HG03159 (cell line): ENCODE data around the gene ELF1.
"Not testable (repeated sequence)": the region's sequence is repeated elsewhere in the genome, so short reads cannot be mapped to it uniquely, and the experiment has no call there.

Source experiments
- ATAC-seq: cut with Tn5 transposase; IDR thresholded peaks from one replicate; pipeline ENCODE4 v1.9.1; 2021; ENCODE audit warnings: mild to moderate bottlenecking, moderate library complexity; ENCODE audit not compliant: unreplicated experiment

ELF1 gene

GRCh38 chr13:41042419-41042818, 23.3 kb upstream of the ELF1 start:
- not testable (repeated sequence) for ATAC-seq

GRCh38 chr13:41040584-41041334, 21.6 kb upstream of the ELF1 start:
- no peak for ATAC-seq

GRCh38 chr13:41039746-41040145, 20.6 kb upstream of the ELF1 start:
- ATAC-seq = no peak

GRCh38 chr13:41036557-41036956, 17.4 kb upstream of the ELF1 start:
- not testable (repeated sequence) for ATAC-seq

- ATAC-seq = no peak
Observed at GRCh38 chr13:41034881-41035280, 15.8 kb upstream of the ELF1 start.

- ATAC-seq = no peak
Observed at GRCh38 chr13:41034382-41034781, 15.3 kb upstream of the ELF1 start.

GRCh38 chr13:41032691-41033376, 13.7 kb upstream of the ELF1 start:
- no peak for ATAC-seq

- ATAC-seq = no peak
Observed at GRCh38 chr13:41029629-41030028, 10.5 kb upstream of the ELF1 start.

GRCh38 chr13:41028051-41028450, 8.9 kb upstream of the ELF1 start:
- no peak for ATAC-seq

- ATAC-seq = no peak
Observed at GRCh38 chr13:41026788-41027187, 7.7 kb upstream of the ELF1 start.

- ATAC-seq = no peak
Observed at GRCh38 chr13:41025518-41025917, 6.4 kb upstream of the ELF1 start.

GRCh38 chr13:41019578-41020347, 647 bp upstream of the ELF1 start:
- ATAC-seq = peak; percentile 48

- no peak for ATAC-seq
Observed at GRCh38 chr13:41018602-41018948, 541 bp downstream of the ELF1 start.

GRCh38 chr13:41017817-41018601, 1.1 kb downstream of the ELF1 start:
- no peak for ATAC-seq

- no peak for ATAC-seq
Observed at GRCh38 chr13:41017159-41017558, 2.0 kb downstream of the ELF1 start.

GRCh38 chr13:41015920-41016319, 3.2 kb downstream of the ELF1 start:
- no peak for ATAC-seq

- ATAC-seq = no peak
Observed at GRCh38 chr13:41013835-41014234, 5.3 kb downstream of the ELF1 start.

GRCh38 chr13:41012536-41012935, 6.6 kb downstream of the ELF1 start:
- no peak for ATAC-seq

GRCh38 chr13:41011382-41011956, 7.6 kb downstream of the ELF1 start:
- ATAC-seq = no peak

- ATAC-seq = peak; percentile 33
Observed at GRCh38 chr13:41008349-41008980, 10.7 kb downstream of the ELF1 start.
